ENCODE measurements around the gene CAMK2A.

The CAMK2A gene

DNA sequence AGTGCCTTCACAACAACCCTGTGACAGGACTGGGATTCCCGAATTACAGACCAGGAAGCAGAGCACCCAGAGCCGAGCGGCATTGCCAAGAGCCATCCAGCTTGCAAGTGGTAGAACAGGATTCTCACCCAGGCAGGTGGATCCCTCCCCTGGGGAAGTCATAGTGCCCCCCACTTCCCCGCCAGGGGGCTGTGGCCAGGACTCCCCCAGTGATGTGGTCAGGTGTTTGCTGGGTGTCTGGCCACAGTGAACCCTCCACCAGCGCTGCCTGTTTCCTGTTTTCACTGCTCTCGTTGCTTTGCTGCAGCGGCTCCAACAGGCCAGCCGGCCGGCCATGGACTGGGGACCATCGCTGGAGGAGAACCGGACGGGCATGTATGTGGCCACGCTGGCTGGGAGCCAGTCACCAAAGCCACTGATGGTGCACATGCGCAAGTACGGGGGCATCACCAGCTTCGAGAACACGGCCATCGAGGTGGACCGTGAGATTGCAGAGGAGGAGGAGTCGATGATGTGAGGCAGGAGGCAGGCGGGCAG lies 80.4 kb downstream of the CAMK2A start:
- peak; percentile 6 for DNase-seq (ENCODE audit: low read depth)

DNA sequence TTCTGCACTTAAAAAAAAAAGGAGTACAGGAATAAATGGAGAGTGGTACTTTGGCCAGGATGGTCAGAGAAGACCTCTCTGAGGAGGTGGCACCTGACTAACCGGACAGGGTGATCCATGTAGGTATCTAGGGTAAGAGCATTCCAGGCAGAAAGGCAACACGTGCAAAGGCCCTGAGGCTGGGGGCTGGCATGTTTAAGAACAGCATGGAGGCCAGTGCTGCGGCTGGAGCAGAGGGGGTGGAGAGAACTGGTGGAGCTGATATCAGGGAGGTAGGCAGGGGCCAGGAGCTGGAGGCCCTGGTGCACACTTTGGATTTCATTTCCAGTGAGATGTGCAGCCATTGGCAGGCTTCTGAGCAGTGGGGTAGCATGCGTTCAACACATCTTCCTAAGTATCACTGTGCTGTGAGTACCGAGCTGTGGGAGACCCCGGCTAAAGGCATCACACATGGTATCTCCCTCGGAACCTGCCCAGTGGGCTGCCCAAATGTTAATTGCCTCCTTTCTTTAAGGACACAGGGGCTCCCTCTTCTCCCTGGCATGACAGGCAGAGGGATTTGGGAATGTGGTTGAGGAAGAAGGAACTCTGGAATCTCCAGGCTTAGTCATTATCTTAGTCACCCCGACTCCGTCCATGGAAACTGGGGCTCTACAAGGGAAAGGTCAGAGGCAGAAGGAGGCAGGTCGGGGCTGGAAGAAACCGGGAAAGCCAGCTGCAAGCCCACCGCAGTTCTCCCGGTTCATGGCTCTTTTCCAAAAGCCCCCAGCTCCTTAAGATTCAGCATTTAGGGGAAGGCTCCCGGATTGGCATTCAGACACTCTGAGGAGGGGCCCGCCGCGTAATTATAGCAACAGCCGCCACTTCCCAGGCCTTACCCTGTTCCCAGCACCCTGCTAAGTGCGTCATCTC lies 81.1 kb downstream of the CAMK2A start:
- no peak for DNase-seq (ENCODE audit: low read depth)

GRCh38 chr5:150206779-150207115 lies 82.8 kb downstream of the CAMK2A start:
- no peak for DNase-seq (ENCODE audit: low read depth)

- no peak for DNase-seq (ENCODE audit: low read depth)
These were observed 83.3 kb downstream of the CAMK2A start for GRCh38 chr5:150206098-150206778.

DNA sequence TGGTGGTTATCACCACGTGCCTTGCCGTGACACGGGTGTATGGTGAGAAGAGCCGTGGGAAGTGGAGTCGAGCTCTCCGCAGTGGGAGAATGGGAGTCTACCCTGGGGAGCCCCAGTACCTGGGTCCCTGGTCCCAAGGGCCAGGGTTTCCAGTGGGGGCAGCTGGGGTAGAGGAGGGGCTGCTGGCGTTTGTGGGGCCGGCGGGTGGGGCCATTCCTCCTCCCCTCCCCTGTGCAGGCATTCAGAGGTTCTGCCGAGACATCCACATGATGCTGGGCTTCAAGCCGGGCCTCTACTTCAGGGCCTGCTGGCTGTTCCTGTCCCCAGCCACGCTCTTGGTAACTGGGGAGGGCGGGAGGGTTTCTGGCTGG lies 85.0 kb downstream of the CAMK2A start:
- no peak for DNase-seq (ENCODE audit: low read depth)

DNA sequence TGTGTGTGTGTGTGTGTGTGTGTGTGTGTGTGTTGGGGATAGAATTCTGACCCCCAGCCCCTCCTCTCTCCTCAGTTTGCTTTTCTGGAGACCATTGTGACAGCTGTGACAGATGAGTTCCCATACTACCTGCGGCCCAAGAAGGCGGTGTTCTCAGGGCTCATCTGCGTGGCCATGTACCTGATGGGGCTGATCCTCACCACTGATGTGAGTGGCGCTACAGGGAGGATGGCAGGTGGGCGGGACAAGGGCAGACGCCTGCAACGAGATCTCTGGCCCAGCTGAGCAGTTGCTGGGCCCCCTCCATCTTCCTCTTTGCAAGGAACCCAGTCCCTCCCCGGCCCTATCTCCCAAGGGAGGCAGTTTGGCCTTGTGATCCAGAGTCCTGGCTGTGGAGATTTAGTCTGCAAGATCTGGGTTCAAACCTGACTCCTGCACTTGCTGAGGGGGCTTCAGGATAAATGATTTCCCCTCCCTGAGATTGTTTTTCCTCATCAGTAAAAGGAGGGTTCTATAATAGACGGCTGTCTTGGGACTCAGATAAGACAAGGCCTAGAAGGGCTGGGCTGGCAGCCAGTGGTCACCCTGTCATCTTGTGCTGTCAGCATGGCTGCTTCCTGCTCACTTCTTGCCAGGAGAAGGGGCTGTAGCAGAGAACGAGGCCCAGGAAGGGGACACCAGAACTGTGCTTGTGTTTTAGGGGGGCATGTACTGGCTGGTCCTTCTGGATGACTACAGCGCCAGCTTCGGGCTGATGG lies 85.6 kb downstream of the CAMK2A start:
- DNase-seq (ENCODE audit: low read depth) = no peak

DNA sequence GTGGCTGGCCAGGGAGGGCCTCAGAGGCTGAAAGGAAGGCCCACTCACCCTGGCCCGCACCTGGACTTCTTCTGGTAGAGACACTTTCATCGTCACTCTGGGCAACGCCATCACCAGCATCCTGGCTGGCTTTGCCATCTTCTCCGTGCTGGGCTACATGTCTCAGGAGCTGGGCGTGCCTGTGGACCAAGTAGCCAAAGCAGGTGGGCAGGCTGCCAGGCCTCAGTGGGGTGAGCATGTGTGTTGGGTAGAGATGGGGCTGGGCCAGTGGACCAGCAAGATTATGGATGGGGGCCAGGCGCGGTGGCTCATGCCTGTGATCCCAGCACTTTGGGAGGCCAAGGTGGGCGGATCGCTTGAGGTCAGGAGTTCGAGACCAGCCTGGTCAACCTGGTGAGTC lies 87.1 kb downstream of the CAMK2A start:
- DNase-seq (ENCODE audit: low read depth) = no peak

DNA sequence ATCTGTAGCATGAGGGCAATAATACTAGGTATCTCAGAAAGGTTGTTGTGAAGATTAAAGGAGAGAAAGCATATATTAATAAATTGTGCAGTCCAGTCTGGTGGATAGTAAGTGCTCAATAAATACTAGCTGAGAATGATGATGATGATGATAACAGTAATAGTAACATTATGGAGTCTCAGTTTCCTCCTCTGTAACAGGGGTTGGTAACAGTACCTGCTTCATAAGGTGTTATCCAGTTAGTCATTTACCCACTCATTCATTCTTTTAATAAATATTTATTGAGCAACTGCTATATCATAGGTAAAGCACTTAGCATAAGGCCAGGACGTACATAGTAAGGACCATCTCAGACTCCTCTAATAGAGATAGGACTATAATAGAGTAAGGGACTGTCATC lies 92.1 kb downstream of the CAMK2A start:
- no peak for DNase-seq (ENCODE audit: low read depth)

- DNase-seq (ENCODE audit: low read depth) = no peak
These were observed 92.6 kb downstream of the CAMK2A start for GRCh38 chr5:150196986-150197385.

DNA sequence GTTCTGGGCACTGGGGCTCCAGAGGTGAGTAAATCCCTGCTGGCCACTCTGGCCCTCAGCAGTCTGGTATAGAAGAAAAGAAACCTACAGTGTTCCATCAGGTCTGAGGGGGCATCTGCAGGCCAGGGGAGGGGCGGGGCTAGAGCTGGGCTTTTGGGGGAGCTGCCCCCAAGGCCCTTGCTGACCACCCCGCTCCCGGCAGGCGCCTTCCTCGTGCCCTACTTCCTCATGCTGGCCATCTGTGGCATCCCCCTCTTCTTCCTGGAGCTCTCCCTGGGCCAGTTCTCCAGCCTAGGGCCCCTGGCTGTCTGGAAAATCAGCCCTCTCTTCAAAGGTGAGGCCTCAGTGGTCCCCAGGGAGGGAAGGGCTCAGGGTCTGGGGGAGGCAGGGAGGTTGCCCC lies 93.1 kb downstream of the CAMK2A start:
- no peak for DNase-seq (ENCODE audit: low read depth)

GRCh38 chr5:150195736-150196485 lies 93.7 kb downstream of the CAMK2A start:
- DNase-seq (ENCODE audit: low read depth) = no peak

DNA sequence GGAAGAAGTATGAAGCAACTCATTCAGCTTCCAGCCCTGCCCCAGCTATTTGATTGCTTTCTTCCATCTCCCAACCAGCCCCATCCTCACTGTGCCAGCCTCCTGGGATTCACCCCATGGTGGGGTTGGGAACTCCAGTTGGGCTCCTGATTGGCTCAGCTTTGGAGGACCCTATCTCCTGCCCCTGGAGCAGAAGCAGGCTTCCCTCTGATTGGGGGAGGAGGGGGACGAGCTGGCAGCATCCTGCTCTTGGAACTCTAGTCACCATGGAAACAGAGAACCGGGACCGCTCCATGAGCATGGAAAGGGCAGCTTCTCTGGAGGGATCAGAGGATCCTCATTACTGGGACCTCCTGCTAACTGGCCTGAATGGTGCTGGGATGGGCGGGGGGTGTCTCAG lies 97.1 kb downstream of the CAMK2A start:
- DNase-seq (ENCODE audit: low read depth) = no peak

- DNase-seq (ENCODE audit: low read depth) = no peak
These were observed 98.6 kb downstream of the CAMK2A start for GRCh38 chr5:150190987-150191386.

GRCh38 chr5:150190503-150190979 lies 99.0 kb downstream of the CAMK2A start:
- DNase-seq (ENCODE audit: low read depth) = no peak

GRCh38 chr5:150189728-150190502 lies 99.7 kb downstream of the CAMK2A start, which contains the start of gene SLC6A7:
SLC6A7 (plus strand) TSS chr5:150190062; CDS start chr5:150190328, 266 bp downstream.
- no peak for DNase-seq (ENCODE audit: low read depth)

- no peak for DNase-seq (ENCODE audit: low read depth)
These were observed 100.2 kb downstream of the CAMK2A start for GRCh38 chr5:150189326-150189725.

- DNase-seq (ENCODE audit: low read depth) = no peak
These were observed 101.3 kb downstream of the CAMK2A start for GRCh38 chr5:150188146-150188842.

GRCh38 chr5:150186897-150187296 lies 102.7 kb downstream of the CAMK2A start:
- DNase-seq (ENCODE audit: low read depth) = no peak

DNA sequence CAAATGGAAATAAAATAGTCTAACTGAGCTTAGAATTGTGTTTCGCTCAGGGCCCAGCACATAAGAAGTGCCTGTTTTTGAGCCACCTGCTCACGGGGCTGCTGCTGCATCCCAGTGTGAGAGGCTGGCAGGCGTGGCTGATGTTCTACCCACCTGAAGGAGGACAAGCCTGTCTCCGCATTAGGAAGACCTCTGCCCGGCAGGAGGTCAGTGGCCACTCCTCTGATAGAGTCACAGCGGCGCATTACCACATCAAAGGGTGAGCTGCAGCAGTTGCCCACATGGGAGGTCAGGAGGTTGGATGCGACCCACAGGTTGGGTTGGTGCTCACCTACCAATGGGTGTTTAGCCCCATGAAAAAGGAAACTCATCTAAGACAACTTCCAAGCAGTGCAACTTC lies 103.4 kb downstream of the CAMK2A start:
- no peak for DNase-seq (ENCODE audit: low read depth)

Measured in stimulated activated CD8-positive, alpha-beta memory T cell treated with anti-CD3 and anti-CD28 coated beads, Interleukin-12 subunit alpha, Interleukin-12 subunit beta, amount 100 ng/mL, for 4 hours (primary cell).